IMR-90 (cell line): ENCODE measurements around the gene TMEM120A. TPM values are rescaled to one million over a fixed set of nuclear protein-coding genes. Genes with fewer than 3 reads are reported as not detected.

Source experiments
- ATAC-seq: fragments of 200-7000 bp; cut with Tn5 transposase; 2 replicates; pipeline ENCODE4 v1.9.1; 2020; ENCODE audit warnings: low read depth, mild to moderate bottlenecking, moderate library complexity
- BruUV-seq: library from RNA; stranded (reverse); fragments of 400-500 nt; replicated peaks from 2 replicates; lab custom pipeline; 2021; lab: Mats Ljungman, UMichigan
- CTCF ChIA-PET: fragments of 300-600 bp; formaldehyde crosslinking; extraction: SDS; loops from one replicate; lab custom pipeline; 2021; ENCODE audit warnings: antibody characterized with exemption; lab: Yijun Ruan, JAX
- POLR2A ChIA-PET: fragments of 300-600 bp; sonication (Branson Sonifier 250); formaldehyde crosslinking; loops from one replicate; lab custom pipeline; 2022; ENCODE audit warnings: antibody characterized with exemption; ENCODE audit not compliant: unreplicated experiment; lab: Charles Lee
- DNase-seq: peaks from one replicate; pipeline ENCODE4 v3.0.0; 2013
- H2AFZ ChIP-seq: replicated peaks from 2 replicates; pipeline ENCODE3; 2013; ENCODE audit warnings: low read length, mild to moderate bottlenecking; ENCODE audit not compliant: poor library complexity
- H2AK5ac ChIP-seq: 2 replicates; pipeline ENCODE4 v1.6.1; 2013; ENCODE audit warnings: low read depth, low read length, inconsistent platforms
- H2AK9ac ChIP-seq: replicated peaks from 2 replicates; pipeline ENCODE3; 2013; ENCODE audit warnings: mild to moderate bottlenecking, low read depth, low read length, moderate library complexity; ENCODE audit not compliant: poor library complexity
- H2BK120ac ChIP-seq: 2 replicates; pipeline ENCODE4 v1.6.1; 2013; ENCODE audit warnings: low read depth, low read length, inconsistent platforms
- H2BK15ac ChIP-seq: 3 replicates; pipeline ENCODE4 v1.6.1; 2013; ENCODE audit warnings: low read depth, low read length, inconsistent platforms
- H2BK20ac ChIP-seq: 2 replicates; pipeline ENCODE4 v1.6.1; 2013; ENCODE audit warnings: low read depth, mild to moderate bottlenecking, inconsistent platforms, low read length, moderate library complexity
- H2BK5ac ChIP-seq: 2 replicates; pipeline ENCODE4 v1.6.1; 2013; ENCODE audit warnings: mild to moderate bottlenecking, low read depth, low read length, inconsistent platforms; ENCODE audit not compliant: poor library complexity, severe bottlenecking
- H3K14ac ChIP-seq: replicated peaks from 2 replicates; pipeline ENCODE4 v1.6.1; 2013; ENCODE audit warnings: low read depth, low read length, inconsistent platforms
- H3K18ac ChIP-seq: 2 replicates; pipeline ENCODE4 v1.6.1; 2013; ENCODE audit warnings: low read depth, low read length, control low read depth
- H3K23ac ChIP-seq: 2 replicates; pipeline ENCODE4 v1.6.1; 2013; ENCODE audit warnings: low read depth, low read length, inconsistent platforms
- H3K27ac ChIP-seq: 2 replicates; pipeline ENCODE4 v1.5.1; 2013; ENCODE audit warnings: mild to moderate bottlenecking, control low read depth, low read length; ENCODE audit not compliant: insufficient read depth
- H3K27me3 ChIP-seq: 2 replicates; pipeline ENCODE4 v1.6.1; 2013; ENCODE audit warnings: low read length; ENCODE audit not compliant: control insufficient read depth, insufficient read depth
- H3K36me3 ChIP-seq: 2 replicates; pipeline ENCODE4 v1.6.1; 2013; ENCODE audit warnings: low read length, mixed read lengths; ENCODE audit not compliant: control insufficient read depth, insufficient read depth
- H3K4ac ChIP-seq: 2 replicates; pipeline ENCODE4 v1.6.1; 2013; ENCODE audit warnings: low read depth, low read length, inconsistent platforms
- H3K4me1 ChIP-seq: 2 replicates; pipeline ENCODE4 v1.6.1; 2013; ENCODE audit warnings: low read length, mixed read lengths; ENCODE audit not compliant: control insufficient read depth, insufficient read depth
- H3K4me2 ChIP-seq: 2 replicates; pipeline ENCODE4 v1.6.1; 2013; ENCODE audit warnings: low read depth, mild to moderate bottlenecking, control low read depth, low read length, moderate library complexity
- H3K4me3 ChIP-seq: 2 replicates; pipeline ENCODE4 v1.5.1; 2013; ENCODE audit warnings: low read depth, mild to moderate bottlenecking, control low read depth, low read length, moderate library complexity; ENCODE audit not compliant: insufficient read depth
- H3K56ac ChIP-seq: 2 replicates; pipeline ENCODE4 v1.6.1; 2013; ENCODE audit warnings: low read length, inconsistent platforms; ENCODE audit not compliant: insufficient read depth; ENCODE audit errors: extremely low read depth
- H3K79me1 ChIP-seq, 2 experiments: 2 replicates each; pipeline ENCODE4 v1.6.1; 2013; ENCODE audit warnings: low read length in 2 of 2, inconsistent platforms in 1 of 2, low read depth in 1 of 2
- H3K9ac ChIP-seq: 2 replicates; pipeline ENCODE4 v1.6.1; 2013; ENCODE audit warnings: low read depth, low read length, control low read depth
- H3K9me1 ChIP-seq: 2 replicates; pipeline ENCODE4 v1.6.1; 2013; ENCODE audit warnings: low read length, inconsistent platforms; ENCODE audit not compliant: insufficient read depth
- H3K9me3 ChIP-seq: 2 replicates; pipeline ENCODE4 v1.6.1; 2013; ENCODE audit warnings: low read length; ENCODE audit not compliant: control insufficient read depth, insufficient read depth
- H4K20me1 ChIP-seq: 2 replicates; pipeline ENCODE4 v1.6.1; 2013; ENCODE audit warnings: low read length, inconsistent platforms; ENCODE audit not compliant: insufficient read depth
- H4K5ac ChIP-seq: 2 replicates; pipeline ENCODE4 v1.6.1; 2013; ENCODE audit warnings: mild to moderate bottlenecking, low read depth, low read length, control low read depth
- H4K8ac ChIP-seq, 2 experiments: 2 replicates each; pipeline ENCODE4 v1.6.1; 2013; ENCODE audit warnings: low read depth in 2 of 2, low read length in 2 of 2, control low read depth in 1 of 2, inconsistent platforms in 1 of 2
- H4K91ac ChIP-seq: 2 replicates; pipeline ENCODE4 v1.6.1; 2013; ENCODE audit warnings: low read depth, low read length, inconsistent platforms; ENCODE audit not compliant: insufficient read depth
- BHLHE40 ChIP-seq: fragments of 150-350 bp; IDR thresholded peaks from 2 replicates; pipeline ENCODE4 v1.6.1; 2016; ENCODE audit warnings: mild to moderate bottlenecking, low read depth, low read length
- CEBPB ChIP-seq: IDR thresholded peaks from 2 replicates; pipeline ENCODE4 v1.6.1; 2012; ENCODE audit warnings: low read depth, low read length, improper control_type of control experiment
- CHD1 ChIP-seq: IDR thresholded peaks from 2 replicates; pipeline ENCODE4 v1.6.1; 2012; ENCODE audit warnings: low read depth, low read length, improper control_type of control experiment
- FOS ChIP-seq: fragments of 150-350 bp; IDR thresholded peaks from 2 replicates; pipeline ENCODE4 v1.6.1; 2016; ENCODE audit warnings: low read depth, low read length
- MAFK ChIP-seq: IDR thresholded peaks from 2 replicates; pipeline ENCODE4 v1.6.1; 2012; ENCODE audit warnings: low read depth, low read length, improper control_type of control experiment
- MAZ ChIP-seq: IDR thresholded peaks from 2 replicates; pipeline ENCODE4 v1.6.1; 2012; ENCODE audit warnings: low read depth, mild to moderate bottlenecking, low read length, improper control_type of control experiment, moderate library complexity, borderline replicate concordance
- MXI1 ChIP-seq: IDR thresholded peaks from 2 replicates; pipeline ENCODE4 v1.6.1; 2012; ENCODE audit warnings: low read depth, mild to moderate bottlenecking, low read length, moderate library complexity, borderline replicate concordance
- NFE2L2 ChIP-seq: fragments of 150-350 bp; IDR thresholded peaks from 2 replicates; pipeline ENCODE4 v1.6.1; 2016; ENCODE audit warnings: low read depth, mild to moderate bottlenecking, low read length
- POLR2A ChIP-seq: IDR thresholded peaks from 2 replicates; pipeline ENCODE4 v1.6.1; 2012; ENCODE audit warnings: mild to moderate bottlenecking, low read depth, low read length
- RAD21 ChIP-seq: IDR thresholded peaks from 2 replicates; pipeline ENCODE4 v1.6.1; 2012; ENCODE audit warnings: low read length, improper control_type of control experiment
- RFX5 ChIP-seq: IDR thresholded peaks from 2 replicates; pipeline ENCODE4 v1.8.0; 2012; ENCODE audit warnings: low read depth, mild to moderate bottlenecking, low read length, moderate library complexity
- SMC3 ChIP-seq: fragments of 150-350 bp; IDR thresholded peaks from 2 replicates; pipeline ENCODE4 v1.6.1; 2016; ENCODE audit warnings: low read depth, mild to moderate bottlenecking, antibody characterized with exemption, low read length, moderate library complexity
- WGBS, 2 experiments: methylation state at CpG; one replicate each; pipeline versions ENCODE4 v1.1.5 to v1.1.7; 2013; ENCODE audit warnings: missing lambda C conversion rate in 2 of 2; ENCODE audit not compliant: insufficient read length in 1 of 2; ENCODE audit errors: extremely low coverage in 2 of 2; 5-methylcytosine and 5-hydroxymethylcytosine counted together
- dilution Hi-C: fragments of 300-500 bp; cut with HindIII; formaldehyde crosslinking; loops from one replicate; pipeline ENCODE4 v1.14.3; 2018; ENCODE audit warnings: low sequenced_read_pairs; ENCODE audit not compliant: unreplicated experiment
- in situ Hi-C: fragments of 300-500 bp; cut with MboI; formaldehyde crosslinking; loops from 3 replicates; pipeline ENCODE4 v1.14.3; 2019; ENCODE audit warnings: low sequenced_read_pairs, inconsistent platforms, mixed read lengths
- intact Hi-C: fragments of 100-400 bp; cut with micrococcal nuclease; formaldehyde crosslinking; loops from 2 replicates; pipeline ENCODE4 v1.10.0; 2022
- polyA plus RNA-seq, 3 experiments: library from polyadenylated mRNA; depleted of rRNA; stranded (reverse); fragments of >200 nt; gene quantifications; 2 replicates each; pipeline ENCODE4 v1.2.3, GENCODE V29; 2012; ENCODE audit warnings: low replicate concordance in 1 of 3
- total RNA-seq: library from RNA; depleted of rRNA; stranded (reverse); fragments of >200 nt; gene quantifications from 2 replicates; pipeline ENCODE4 v1.2.3, GENCODE V29; 2012
- TF ChIP-seq, protein P1 (sequence below): conservative IDR thresholded peaks from 2 replicates; pipeline ENCODE4 v1.5.1; 2012; ENCODE audit warnings: mild to moderate bottlenecking, low read depth, low read length, improper control_type of control experiment
- TF ChIP-seq, protein P2 (sequence below): fragments of 150-350 bp; IDR thresholded peaks from 2 replicates; pipeline ENCODE4 v1.6.1; 2016; ENCODE audit warnings: low read depth, mild to moderate bottlenecking, low read length, moderate library complexity, borderline replicate concordance

Gene TMEM120A
- total and polyA plus RNA-seq, 2 of the 4 experiments (the other 2 are of a cell fraction): 32.1 to 39.3 TPM

DNA sequence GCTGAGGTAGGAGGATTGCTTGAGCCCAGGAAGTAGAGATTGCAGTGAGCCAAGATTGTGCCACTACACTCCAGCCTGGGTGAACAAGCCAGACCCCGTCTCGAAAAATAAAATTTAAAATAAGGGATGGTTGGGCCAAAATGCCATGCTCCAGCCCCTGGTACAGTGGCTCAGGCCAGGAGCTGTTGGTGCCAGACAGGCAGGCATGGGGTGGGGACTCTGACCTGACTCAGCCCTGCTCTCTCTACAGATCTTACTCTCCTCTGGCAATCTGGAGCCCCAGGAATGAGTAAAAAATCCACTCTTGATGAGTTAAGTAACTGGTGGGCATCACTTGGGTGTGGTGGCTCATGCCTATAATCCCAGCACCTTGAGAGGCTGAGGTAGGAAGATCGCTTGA, 8.4 kb upstream of the TMEM120A start:
- Histone ChIP-seq H3K56ac (no peak overlapping the region), H3K27ac (no peak overlapping the region), H3K9me3 (no peaks in the 10 kb centered on the region), H2AFZ (no peak overlapping the region), H2BK15ac (no peak overlapping the region), H3K27me3 (no peaks in the 10 kb centered on the region), H3K4me1 (no peaks in the 10 kb centered on the region), H2BK120ac (no peak overlapping the region), H2BK5ac (no peak overlapping the region), H2BK20ac (no peak overlapping the region), H3K4me3 (no peak overlapping the region), H3K23ac (no peak overlapping the region), H3K14ac (no peak overlapping the region), H2AK5ac (no peak overlapping the region), H3K36me3 (peaks cover 30% of the 10 kb centered on the region), H3K18ac (no peak overlapping the region), H3K4me2 (no peak overlapping the region), H3K9ac (no peak overlapping the region), H3K9me1 (peaks cover 4% of the 10 kb centered on the region; the same call in 1 of the 2 replicates), H4K8ac (no peak overlapping the region), H3K79me1 (peaks cover 0 to 3% of the 10 kb centered on the region in 2 experiments; a peak in 1 of 4 replicates), H4K91ac (no peak overlapping the region), H4K5ac (no peak overlapping the region), H3K4ac (no peak overlapping the region), H4K20me1 (0 out of 2 replicates have a peak, but pooled peaks cover 3% of the 10 kb centered on the region), H2AK9ac (no peak overlapping the region)
- ChIA-PET CTCF (no interaction called here), POLR2A (no interaction called here)
- no peak for ATAC-seq
- no peak for TF ChIP-seq CHD1
- TF ChIP-seq CEBPB: no peak
- TF ChIP-seq SMC3: no peak
- no peak for TF ChIP-seq BHLHE40
- TF ChIP-seq MAFK: no peak
- no peak for TF ChIP-seq RAD21
- no peak for TF ChIP-seq MXI1
- TF ChIP-seq NFE2L2: no peak
- TF ChIP-seq FOS: no peak
- no peak for TF ChIP-seq RFX5
- no peak for TF ChIP-seq MAZ
- TF ChIP-seq, protein P1, sequence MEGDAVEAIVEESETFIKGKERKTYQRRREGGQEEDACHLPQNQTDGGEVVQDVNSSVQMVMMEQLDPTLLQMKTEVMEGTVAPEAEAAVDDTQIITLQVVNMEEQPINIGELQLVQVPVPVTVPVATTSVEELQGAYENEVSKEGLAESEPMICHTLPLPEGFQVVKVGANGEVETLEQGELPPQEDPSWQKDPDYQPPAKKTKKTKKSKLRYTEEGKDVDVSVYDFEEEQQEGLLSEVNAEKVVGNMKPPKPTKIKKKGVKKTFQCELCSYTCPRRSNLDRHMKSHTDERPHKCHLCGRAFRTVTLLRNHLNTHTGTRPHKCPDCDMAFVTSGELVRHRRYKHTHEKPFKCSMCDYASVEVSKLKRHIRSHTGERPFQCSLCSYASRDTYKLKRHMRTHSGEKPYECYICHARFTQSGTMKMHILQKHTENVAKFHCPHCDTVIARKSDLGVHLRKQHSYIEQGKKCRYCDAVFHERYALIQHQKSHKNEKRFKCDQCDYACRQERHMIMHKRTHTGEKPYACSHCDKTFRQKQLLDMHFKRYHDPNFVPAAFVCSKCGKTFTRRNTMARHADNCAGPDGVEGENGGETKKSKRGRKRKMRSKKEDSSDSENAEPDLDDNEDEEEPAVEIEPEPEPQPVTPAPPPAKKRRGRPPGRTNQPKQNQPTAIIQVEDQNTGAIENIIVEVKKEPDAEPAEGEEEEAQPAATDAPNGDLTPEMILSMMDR: no peak
- TF ChIP-seq, protein P2, sequence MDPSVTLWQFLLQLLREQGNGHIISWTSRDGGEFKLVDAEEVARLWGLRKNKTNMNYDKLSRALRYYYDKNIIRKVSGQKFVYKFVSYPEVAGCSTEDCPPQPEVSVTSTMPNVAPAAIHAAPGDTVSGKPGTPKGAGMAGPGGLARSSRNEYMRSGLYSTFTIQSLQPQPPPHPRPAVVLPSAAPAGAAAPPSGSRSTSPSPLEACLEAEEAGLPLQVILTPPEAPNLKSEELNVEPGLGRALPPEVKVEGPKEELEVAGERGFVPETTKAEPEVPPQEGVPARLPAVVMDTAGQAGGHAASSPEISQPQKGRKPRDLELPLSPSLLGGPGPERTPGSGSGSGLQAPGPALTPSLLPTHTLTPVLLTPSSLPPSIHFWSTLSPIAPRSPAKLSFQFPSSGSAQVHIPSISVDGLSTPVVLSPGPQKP: no peak
- TF ChIP-seq POLR2A: no peak
- DNase-seq: no peak
- dilution Hi-C loops: no loop called here
- WGBS, 2 experiments: no CpG with 5 or more reads among the region's 3 CpGs
- in situ Hi-C loops: no loop called here
- intact Hi-C loops: no loop called here
- BruUV-seq: no TSS peak
